NCI-H510A treated with DMSO at 0.1 percent for 48 hours (cell line): ENCODE measurements around the gene ETS1.

ENCODE experiments used
- DNase-seq: peaks from one replicate; lab custom pipeline; 2025; lab: John Stamatoyannopoulos, UW

ETS1 gene

GRCh38 chr11:128587415-128587814 is at the start of gene ETS1:
Gene ETS1 (minus strand): TSS chr11:128587558. CDS start chr11:128573130, 14,428 bp downstream.
- peak; percentile 88 for DNase-seq

GRCh38 chr11:128634395-128634794 is 47.0 kb upstream of the ETS1 start:
- no peak for DNase-seq

GRCh38 chr11:128633384-128633965 is 46.1 kb upstream of the ETS1 start:
- DNase-seq = no peak

GRCh38 chr11:128632141-128632791 is 44.9 kb upstream of the ETS1 start:
- DNase-seq = peak; percentile 51

- peak; percentile 91 for DNase-seq
These were observed 43.2 kb upstream of the ETS1 start for GRCh38 chr11:128630367-128631230.

DNA sequence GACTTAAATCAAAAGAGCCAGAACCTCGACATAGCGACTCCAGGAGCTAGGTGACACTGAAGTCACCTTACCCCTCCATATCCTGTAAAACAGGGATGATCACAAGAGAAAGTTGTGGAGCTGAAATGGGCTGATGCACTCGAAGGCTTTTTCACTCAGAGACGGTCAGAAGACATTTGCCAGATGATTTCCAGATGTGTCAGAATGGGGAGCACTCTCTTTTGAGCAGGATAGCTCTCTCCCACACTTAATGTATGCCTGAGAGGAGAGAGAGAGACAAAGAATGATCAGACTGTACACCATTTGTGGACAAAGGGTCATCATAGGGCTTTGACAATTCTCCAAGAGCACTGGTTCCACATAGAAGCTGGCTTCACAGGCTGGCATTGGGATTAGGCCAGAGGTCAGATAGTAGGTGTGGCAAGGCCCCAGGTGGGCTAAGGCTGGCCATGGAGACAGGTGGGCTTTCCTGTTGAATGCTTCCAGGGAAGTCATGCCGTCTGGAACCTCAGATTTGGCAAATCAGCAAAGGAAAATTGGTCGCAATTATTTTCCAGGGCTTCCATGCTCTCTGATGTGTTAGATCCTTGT is 42.3 kb upstream of the ETS1 start:
- no peak for DNase-seq

- no peak for DNase-seq
These were observed 41.3 kb upstream of the ETS1 start for GRCh38 chr11:128628686-128629085.

DNA sequence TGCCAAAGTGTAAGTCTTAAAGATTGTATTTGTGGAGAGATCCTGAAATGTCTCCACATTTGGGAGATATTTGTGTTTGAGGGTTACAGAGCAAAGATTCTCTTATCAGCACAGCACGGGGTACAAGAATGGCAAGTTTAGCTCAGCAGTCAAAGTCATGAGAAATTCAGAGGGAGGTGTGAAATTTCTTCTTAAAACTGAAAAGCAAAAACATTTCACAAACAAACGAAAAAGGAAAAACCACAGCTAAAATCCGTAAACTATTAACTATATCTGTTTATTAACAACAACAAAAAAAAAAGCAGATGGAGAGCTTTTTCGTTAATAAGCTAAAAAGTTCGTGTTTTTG is 40.9 kb upstream of the ETS1 start:
- DNase-seq = no peak

- DNase-seq = no peak
These were observed 40.4 kb upstream of the ETS1 start for GRCh38 chr11:128627666-128628324.

- DNase-seq = no peak
These were observed 39.7 kb upstream of the ETS1 start for GRCh38 chr11:128626913-128627665.

GRCh38 chr11:128625746-128626145 is 38.4 kb upstream of the ETS1 start:
- no peak for DNase-seq

DNA sequence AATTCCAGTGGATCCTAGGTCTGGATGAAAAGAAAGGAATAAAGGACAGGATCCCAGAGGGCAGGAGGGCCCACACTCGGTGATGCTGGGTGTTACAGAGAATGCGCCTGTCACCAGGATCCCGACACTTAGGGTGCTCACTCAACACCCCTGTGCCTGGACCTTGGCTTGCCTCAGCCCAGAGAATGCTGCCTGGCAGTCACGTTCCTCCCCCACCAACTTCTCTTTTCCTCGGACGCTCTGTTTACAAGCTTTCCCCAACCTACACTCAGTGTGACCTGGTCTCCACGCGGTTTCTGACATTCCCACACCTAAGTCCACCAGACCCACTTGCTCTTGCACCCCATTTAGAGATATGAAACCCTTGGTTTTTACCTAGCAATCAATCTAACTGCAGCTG is 38.0 kb upstream of the ETS1 start:
- DNase-seq = no peak

DNA sequence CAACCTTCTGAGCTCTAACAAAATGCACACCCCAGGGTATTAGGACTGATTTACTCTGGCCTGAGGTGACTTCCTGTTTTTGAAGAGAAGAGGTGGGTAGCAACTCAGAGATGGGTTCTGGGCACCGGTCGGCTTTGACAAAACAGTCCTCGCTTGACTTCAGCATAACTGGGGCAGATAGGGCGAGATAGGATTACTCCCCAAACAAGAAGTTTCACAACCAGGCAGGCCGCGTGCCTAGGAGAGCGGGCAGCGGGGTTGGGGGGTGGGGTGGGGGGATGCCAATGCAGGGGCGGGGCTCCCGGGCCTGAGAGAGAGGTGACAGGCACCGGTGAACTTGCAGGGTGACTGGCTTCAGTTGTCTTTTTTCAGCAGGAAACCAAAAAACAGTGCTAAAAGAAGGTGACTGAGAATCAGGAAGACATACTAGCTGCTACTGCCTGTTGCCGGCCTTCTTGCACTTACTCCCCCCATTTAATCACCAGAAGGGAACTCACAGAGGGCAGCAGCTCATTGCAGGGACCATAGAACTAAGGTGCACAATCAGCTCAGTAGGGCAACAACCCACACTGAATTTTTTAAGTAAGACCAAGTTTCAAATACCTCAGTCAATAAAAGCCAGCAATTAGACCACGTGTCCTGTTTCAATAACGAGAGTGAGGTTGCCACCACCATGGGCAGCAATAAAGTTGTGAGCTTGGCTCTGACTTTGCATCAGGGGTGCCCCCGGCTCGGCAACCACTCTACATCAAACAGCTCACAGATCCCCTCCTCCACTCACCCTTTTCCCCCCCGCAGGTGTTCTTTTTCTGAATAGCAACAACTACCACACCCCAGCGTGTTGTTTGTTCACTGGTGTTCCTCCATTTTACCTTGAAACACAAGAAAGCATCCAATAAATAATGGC is 37.2 kb upstream of the ETS1 start:
- peak; percentile 69 for DNase-seq

- no peak for DNase-seq
These were observed 35.7 kb upstream of the ETS1 start for GRCh38 chr11:128623091-128623490.

DNA sequence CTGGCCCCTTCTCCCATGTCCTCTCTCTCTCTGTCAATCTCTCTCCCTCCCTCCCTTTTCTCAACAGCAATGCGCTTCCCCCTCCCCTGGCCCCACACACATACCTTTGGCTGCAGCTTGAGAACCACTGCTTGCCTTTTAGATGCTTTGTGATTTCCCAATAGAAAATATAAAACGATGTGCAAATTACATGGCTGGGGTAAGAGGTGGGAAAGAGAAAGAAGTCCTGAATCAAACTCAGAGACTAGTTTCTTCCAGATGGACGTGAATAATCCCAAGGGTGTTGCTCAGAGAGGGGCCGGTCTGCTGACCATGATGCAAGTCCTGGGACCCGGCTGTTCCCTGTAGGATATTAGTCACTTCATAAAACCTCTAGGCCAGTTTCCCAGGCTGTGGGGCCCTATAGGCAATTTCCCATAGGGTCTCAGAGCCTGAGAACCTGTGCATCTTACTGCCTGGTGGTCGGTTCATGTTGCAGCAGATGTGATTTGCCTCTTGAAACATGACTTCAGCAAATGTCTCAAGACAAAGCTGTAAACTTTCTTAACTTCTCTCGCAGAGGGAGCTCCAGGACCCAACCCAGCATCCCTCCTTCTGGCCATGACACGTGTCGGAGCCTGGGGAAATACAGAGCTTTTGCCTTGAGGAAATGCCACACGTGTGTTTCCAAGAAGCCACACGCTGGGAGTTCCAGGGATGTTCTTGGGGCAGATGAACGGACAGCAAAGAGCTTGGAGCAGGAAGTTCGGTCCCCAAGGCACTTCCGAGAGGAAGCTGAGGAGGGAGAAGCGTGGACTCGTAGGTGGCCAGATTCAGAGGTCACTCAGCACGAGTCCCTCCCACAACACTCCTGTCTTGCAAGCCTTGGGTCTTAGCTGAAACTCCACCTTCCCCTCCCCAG is 34.5 kb upstream of the ETS1 start:
- no peak for DNase-seq

- DNase-seq = no peak
These were observed 33.1 kb upstream of the ETS1 start for GRCh38 chr11:128620309-128621100.

DNA sequence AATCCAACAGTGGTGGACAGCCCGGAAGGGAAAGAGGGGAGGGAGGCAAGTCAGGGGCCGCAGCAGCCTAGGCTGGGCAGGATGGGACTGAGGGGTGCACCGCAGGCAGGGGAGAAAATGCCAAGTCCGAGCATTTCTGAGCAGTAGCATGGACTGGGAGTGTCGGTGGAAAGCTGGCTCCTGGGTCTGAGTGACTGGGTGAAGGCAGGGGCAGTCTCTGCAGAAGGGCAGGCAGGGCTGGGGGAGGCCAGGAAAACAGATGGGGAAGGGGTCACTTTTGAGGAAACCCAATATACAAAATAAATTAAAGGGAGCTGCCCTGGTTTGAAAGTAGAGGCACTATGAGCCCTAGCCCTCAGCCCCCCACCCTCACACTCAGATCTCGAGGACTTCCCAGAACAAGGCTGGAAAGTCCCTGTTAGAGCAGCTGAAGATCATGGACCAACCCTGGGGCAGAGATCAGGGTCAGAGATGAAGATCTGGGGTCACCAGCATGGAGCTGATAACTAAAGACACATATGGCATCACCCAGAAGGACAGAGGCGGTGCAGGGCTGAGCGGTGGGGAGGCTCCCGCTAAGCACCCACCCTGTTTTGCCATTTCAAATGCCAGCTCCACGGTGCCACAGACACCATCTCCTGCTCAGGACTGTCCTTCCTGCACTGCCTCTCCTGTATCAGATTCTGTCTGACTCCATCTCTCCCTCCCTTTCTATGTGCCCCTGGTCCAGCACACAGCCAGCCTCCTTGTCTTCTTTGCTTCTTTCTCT is 32.4 kb upstream of the ETS1 start:
- no peak for DNase-seq

DNA sequence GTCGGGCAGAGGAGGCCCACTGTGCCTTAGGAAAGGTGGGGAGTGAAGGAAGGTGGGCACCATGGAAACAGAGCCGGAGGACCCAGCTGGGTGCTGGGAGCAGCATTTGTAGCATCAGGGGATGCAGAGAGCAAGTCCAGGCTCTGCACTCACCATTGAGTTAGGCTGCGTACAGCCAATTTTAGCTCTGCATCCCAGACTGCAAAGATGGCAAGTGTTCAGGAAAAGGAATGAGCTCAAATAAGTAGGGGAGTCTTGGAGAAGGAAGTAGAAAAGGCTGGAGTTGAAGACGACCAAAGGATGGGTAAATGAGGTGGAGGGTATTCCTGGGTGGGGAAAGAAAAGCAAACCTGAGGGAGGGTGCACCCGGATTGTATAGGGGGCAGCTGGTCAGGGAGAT is 31.6 kb upstream of the ETS1 start:
- no peak for DNase-seq
